Keratinocyte (primary cell): ENCODE measurements around the gene RO60. TPM values are rescaled to one million over a fixed set of nuclear protein-coding genes. Genes with fewer than 3 reads are reported as not detected.

Source experiments
- DNase-seq: peaks from one replicate; pipeline ENCODE4 v3.0.0-alpha.2; 2011; ENCODE audit warnings: low read depth, missing footprints, low spot score
- FAIRE-seq: peaks from 2 replicates; lab custom pipeline; 2011; peaks lifted over from hg19 to GRCh38; lab: Jason Lieb, UNC
- H2AFZ ChIP-seq: 2 replicates; pipeline ENCODE4 v1.6.0; 2012; ENCODE audit warnings: low read length, control low read depth, inconsistent platforms; ENCODE audit not compliant: control insufficient read depth
- H3K27ac ChIP-seq: 2 replicates; pipeline ENCODE4 v1.5.1; 2011; ENCODE audit warnings: low read length; ENCODE audit not compliant: control insufficient read depth, insufficient read depth
- H3K27me3 ChIP-seq: 3 replicates; pipeline ENCODE4 v1.6.0; 2011; ENCODE audit warnings: low read length; ENCODE audit not compliant: control insufficient read depth, insufficient read depth; ENCODE audit errors: extremely low read depth
- H3K36me3 ChIP-seq, 2 experiments: 2 replicates in 1 of 2; 3 replicates in 1 of 2; pipeline ENCODE4 v1.5.1; 2011; ENCODE audit warnings: low read length in 2 of 2, mild to moderate bottlenecking in 1 of 2; ENCODE audit not compliant: control insufficient read depth in 2 of 2, insufficient read depth in 2 of 2; ENCODE audit errors: extremely low read depth in 1 of 2
- H3K4me1 ChIP-seq: 3 replicates; pipeline ENCODE4 v1.5.1; 2011; ENCODE audit warnings: low read length; ENCODE audit not compliant: control insufficient read depth, insufficient read depth; ENCODE audit errors: extremely low read depth
- H3K4me2 ChIP-seq: 3 replicates; pipeline ENCODE4 v1.6.0; 2011; ENCODE audit warnings: low read depth, low read length; ENCODE audit not compliant: control insufficient read depth, insufficient read depth; ENCODE audit errors: extremely low read depth
- H3K4me3 ChIP-seq, 3 experiments: fragments of 200-600 bp in 1 of 3; sonication (generic) in 1 of 3; 2 replicates in 2 of 3; 3 replicates in 1 of 3; pipeline ENCODE4 v1.5.1; 2011 to 2016; ENCODE audit warnings: low read length in 3 of 3, mild to moderate bottlenecking in 3 of 3, control low read depth in 2 of 3, inconsistent platforms in 1 of 3, low read depth in 1 of 3, mixed read lengths in 1 of 3, mixed run types in 1 of 3, moderate library complexity in 1 of 3; ENCODE audit not compliant: control insufficient read depth in 2 of 3, insufficient read depth in 2 of 3; ENCODE audit errors: extremely low read depth in 1 of 3
- H3K79me2 ChIP-seq: 2 replicates; pipeline ENCODE4 v1.6.0; 2012; ENCODE audit warnings: low read length; ENCODE audit not compliant: control insufficient read depth, insufficient read depth
- H3K9ac ChIP-seq: 3 replicates; pipeline ENCODE4 v1.6.0; 2011; ENCODE audit warnings: low read length; ENCODE audit not compliant: control insufficient read depth, insufficient read depth; ENCODE audit errors: extremely low read depth
- H3K9me1 ChIP-seq: 3 replicates; pipeline ENCODE4 v1.6.0; 2011; ENCODE audit warnings: low read length; ENCODE audit not compliant: control insufficient read depth, insufficient read depth; ENCODE audit errors: extremely low read depth
- H3K9me3 ChIP-seq: 2 replicates; pipeline ENCODE4 v1.5.1; 2012; ENCODE audit warnings: low read depth, low read length; ENCODE audit not compliant: control insufficient read depth
- H4K20me1 ChIP-seq: 3 replicates; pipeline ENCODE4 v1.6.0; 2011; ENCODE audit warnings: low read length; ENCODE audit not compliant: control insufficient read depth, insufficient read depth; ENCODE audit errors: extremely low read depth
- EZH2 ChIP-seq: IDR thresholded peaks from one replicate; pipeline ENCODE4 v1.6.1; 2012; ENCODE audit warnings: inconsistent platforms, mild to moderate bottlenecking, low read length, moderate library complexity
- dilution Hi-C: fragments of 300-500 bp; cut with MboI; formaldehyde crosslinking; loops from one replicate; pipeline ENCODE4 v1.7.0; 2020; ENCODE audit warnings: low sequenced_read_pairs; ENCODE audit not compliant: extremely low pct_ligation_motif_present
- polyA plus RNA-seq, 5 experiments: library from polyadenylated mRNA; depleted of rRNA in 3 of 5; stranded (reverse) in 3 of 5; stranded (forward) in 1 of 5; unstranded in 1 of 5; fragments of >200 nt; gene quantifications; 1 replicate in 1 of 5; 2 replicates in 3 of 5; 3 replicates in 1 of 5; pipeline versions ENCODE4 v1.2.1 to v1.2.3, GENCODE V29; 2011 to 2012; ENCODE audit warnings: missing spikeins in 2 of 5, low read depth in 1 of 5, low replicate concordance in 1 of 5
- TF ChIP-seq, protein P1 (sequence below), 3 experiments: IDR thresholded peaks in 1 of 3; conservative IDR thresholded peaks in 1 of 3; optimal IDR thresholded peaks in 1 of 3; 2 replicates in 2 of 3; 3 replicates in 1 of 3; pipeline versions ENCODE3 to v1.5.1; 2011; ENCODE audit warnings: low read length in 3 of 3, mild to moderate bottlenecking in 3 of 3, moderate library complexity in 2 of 3, control low read depth in 1 of 3, inconsistent platforms in 1 of 3; ENCODE audit not compliant: insufficient read depth in 2 of 3; ENCODE audit errors: extremely low read depth in 1 of 3

RO60 gene
- polyA plus RNA-seq, 1 donor (not counting 4 experiments of a cell fraction or from before 2014, with no cell fraction given) = 25.6 TPM

DNA sequence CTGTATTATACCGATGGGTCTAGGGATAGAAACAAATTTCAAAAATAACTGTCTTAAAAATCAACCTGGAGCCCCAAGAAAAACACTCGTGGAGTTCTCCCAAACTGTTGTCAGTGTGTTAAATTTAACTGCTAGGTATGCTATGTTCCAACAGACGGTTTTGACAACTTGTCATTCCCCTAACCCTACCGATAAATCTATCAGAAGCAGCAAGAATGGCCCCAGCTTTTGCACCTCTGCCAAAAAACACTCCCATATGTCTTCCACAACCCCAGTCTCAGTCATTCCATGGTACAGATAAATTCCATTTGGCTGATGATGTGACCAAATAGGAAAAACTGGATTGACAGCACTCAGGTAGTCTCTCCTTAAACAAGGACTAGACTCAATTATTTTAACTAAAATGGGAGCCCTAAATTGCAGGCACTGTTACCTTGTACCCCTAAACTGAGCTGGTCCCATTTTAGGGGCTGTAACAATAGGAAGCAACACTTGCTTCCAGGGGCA, 5.2 kb upstream of the RO60 start:
- H3K36me3 ChIP-seq = peaks cover 2 to 7% of the 10 kb centered on the region in 2 experiments
- no peak for FAIRE-seq
- H3K9me3 ChIP-seq = no peaks in the 10 kb centered on the region
- H2AFZ ChIP-seq = no peak overlapping the region
- peaks cover 12% of the 10 kb centered on the region for H3K4me1 ChIP-seq
- H3K79me2 ChIP-seq = peaks cover 71% of the 10 kb centered on the region
- no peak overlapping the region for H3K9ac ChIP-seq
- H3K27me3 ChIP-seq = no peaks in the 10 kb centered on the region
- H3K4me3 ChIP-seq = no peak overlapping the region
- no peak overlapping the region for H3K27ac ChIP-seq
- dilution Hi-C loops = no loop called here
- H3K4me2 ChIP-seq = peak overlapping the region; percentile 23
- H4K20me1 ChIP-seq = no peaks in the 10 kb centered on the region
- H3K9me1 ChIP-seq = no peaks in the 10 kb centered on the region
- no peak for TF ChIP-seq EZH2
- TF ChIP-seq, protein P1, sequence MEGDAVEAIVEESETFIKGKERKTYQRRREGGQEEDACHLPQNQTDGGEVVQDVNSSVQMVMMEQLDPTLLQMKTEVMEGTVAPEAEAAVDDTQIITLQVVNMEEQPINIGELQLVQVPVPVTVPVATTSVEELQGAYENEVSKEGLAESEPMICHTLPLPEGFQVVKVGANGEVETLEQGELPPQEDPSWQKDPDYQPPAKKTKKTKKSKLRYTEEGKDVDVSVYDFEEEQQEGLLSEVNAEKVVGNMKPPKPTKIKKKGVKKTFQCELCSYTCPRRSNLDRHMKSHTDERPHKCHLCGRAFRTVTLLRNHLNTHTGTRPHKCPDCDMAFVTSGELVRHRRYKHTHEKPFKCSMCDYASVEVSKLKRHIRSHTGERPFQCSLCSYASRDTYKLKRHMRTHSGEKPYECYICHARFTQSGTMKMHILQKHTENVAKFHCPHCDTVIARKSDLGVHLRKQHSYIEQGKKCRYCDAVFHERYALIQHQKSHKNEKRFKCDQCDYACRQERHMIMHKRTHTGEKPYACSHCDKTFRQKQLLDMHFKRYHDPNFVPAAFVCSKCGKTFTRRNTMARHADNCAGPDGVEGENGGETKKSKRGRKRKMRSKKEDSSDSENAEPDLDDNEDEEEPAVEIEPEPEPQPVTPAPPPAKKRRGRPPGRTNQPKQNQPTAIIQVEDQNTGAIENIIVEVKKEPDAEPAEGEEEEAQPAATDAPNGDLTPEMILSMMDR (optimal IDR thresholded peaks at IDR 0.05 in 1 of 3, IDR thresholded peaks at IDR 0.05 in 1 of 3, conservative IDR thresholded peaks at IDR 0.05 in 1 of 3; ENCODE audit: extremely low read depth in 1 of 3, insufficient read depth in 2 of 3, low read length in 3 of 3) = no peak
- DNase-seq = no peak

DNA sequence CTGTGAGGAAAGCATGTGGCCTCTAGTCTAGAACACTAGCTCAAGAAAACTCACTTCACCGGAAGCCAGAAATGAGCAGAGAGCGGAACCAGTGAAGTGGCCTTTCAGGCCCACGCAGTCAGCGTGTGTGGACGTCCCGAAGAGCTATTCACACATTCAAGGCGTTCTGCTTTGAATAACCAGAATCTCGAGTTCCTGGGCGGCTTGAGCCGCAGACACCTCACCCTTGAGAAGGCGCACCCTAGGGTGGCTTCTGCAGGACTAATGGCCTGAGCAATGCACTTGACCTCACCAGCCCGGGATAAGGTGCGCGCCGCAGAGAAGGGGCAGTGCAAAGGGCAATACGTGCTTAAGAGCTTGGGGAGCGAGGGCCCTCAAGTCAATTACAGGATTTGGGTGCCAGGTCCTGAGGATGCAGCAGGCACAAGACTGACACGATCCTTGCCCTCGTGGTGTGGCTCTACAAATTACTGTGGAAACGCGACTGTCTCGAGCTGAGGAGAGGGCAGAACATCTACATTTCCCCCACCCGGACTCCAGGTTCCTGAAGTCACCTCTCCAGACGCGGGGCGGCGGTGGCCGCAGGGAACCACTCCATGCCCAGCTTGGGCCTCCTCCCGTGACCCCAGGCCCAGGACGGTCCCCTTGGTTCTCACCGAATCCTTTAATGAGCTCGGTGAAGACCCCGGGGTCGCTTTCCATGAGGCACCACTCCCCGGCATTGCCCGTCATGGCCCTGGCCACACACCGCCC, 707 bp upstream of the RO60 start:
- no peak for TF ChIP-seq EZH2
- TF ChIP-seq, protein P1 (optimal IDR thresholded peaks at IDR 0.05 in 1 of 3, IDR thresholded peaks at IDR 0.05 in 1 of 3, conservative IDR thresholded peaks at IDR 0.05 in 1 of 3; ENCODE audit: extremely low read depth in 1 of 3, insufficient read depth in 2 of 3, low read length in 3 of 3) = no peak
- peaks cover 86% of the 10 kb centered on the region for H3K79me2 ChIP-seq
- H3K9me1 ChIP-seq = no peaks in the 10 kb centered on the region
- H3K36me3 ChIP-seq = peaks cover 0 to 3% of the 10 kb centered on the region in 2 experiments
- H4K20me1 ChIP-seq = no peaks in the 10 kb centered on the region
- dilution Hi-C loops = no loop called here
- peak overlapping the region; percentile 98 for H3K9ac ChIP-seq
- H3K4me3 ChIP-seq = peak overlapping the region; percentile 74 to 98 (median 82)
- H3K9me3 ChIP-seq = no peaks in the 10 kb centered on the region
- peak overlapping the region; percentile 82 for H2AFZ ChIP-seq
- peaks cover 18% of the 10 kb centered on the region for H3K4me1 ChIP-seq
- H3K4me2 ChIP-seq = peak overlapping the region; percentile 98
- no peaks in the 10 kb centered on the region for H3K27me3 ChIP-seq
- FAIRE-seq (peak; percentile 39), DNase-seq (no peak)
- H3K27ac ChIP-seq = peak overlapping the region; percentile 94
